ENCODE data around the gene LDAH. TPM values are rescaled to one million over a fixed set of nuclear protein-coding genes. Genes with fewer than 3 reads are reported as not detected.
A peak's percentile ranks its signal among the peaks of the same experiment; 100 is the strongest.

The LDAH gene
- total and polyA plus RNA-seq, 2 experiments from 2014 or later = 12.1 to 37.5 TPM

DNA sequence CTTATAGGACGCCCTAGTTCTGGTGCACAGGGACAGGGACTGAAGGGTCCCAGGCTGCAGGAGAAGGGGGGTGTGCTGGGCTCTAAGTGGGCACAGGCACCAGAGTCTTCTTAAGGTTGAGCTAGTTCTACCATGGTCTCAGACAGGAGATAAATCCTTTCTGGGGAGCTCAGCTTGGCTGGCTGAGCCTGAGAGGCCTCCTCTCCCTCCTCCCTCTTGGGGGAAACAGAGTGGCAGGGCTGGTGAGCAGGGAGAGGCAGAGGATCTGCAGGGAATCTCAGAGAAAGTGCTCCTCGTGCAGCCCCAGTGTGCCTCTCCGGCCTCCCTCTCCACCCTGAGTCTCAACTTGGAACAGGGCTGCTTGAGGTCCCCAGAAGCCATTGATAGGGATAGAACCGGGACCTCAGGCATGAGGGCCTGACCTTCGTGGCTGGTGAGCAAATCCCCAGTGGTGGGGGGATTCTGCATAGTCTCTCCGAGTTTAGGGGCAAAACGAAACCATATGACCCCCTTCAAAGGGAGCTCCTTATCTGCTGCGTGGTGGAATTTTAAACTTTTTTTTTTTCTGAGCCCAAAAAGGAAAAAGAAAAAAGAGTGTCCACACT, 153.9 kb downstream of the LDAH start:
- Mint-ChIP-seq H3K36me3 (ENCODE audit: low read depth) (no peaks in the 10 kb centered on the region), H3K4me3 (peak overlapping the region; percentile 55), H3K27me3 (ENCODE audit: insufficient read depth, low read depth, poor library complexity) (peaks cover 91% of the 10 kb centered on the region), H3K27ac (no peak overlapping the region), H3K9me3 (no peaks in the 10 kb centered on the region), H3K4me1 (peaks cover 54% of the 10 kb centered on the region)
- Histone ChIP-seq H3K27ac (ENCODE audit: low read depth) (no peak overlapping the region), H4K20me1 (replicated peaks; ENCODE audit: insufficient read depth) (no peaks in the 10 kb centered on the region; the same call in 1 of the 2 replicates), H3K27me3 (ENCODE audit: insufficient read depth) (peaks cover 96% of the 10 kb centered on the region), H3K4me2 (peak overlapping the region; percentile 75), H3K79me2 (replicated peaks; ENCODE audit: insufficient read depth) (no peaks in the 10 kb centered on the region), H3F3A (replicated peaks; ENCODE audit: low read depth) (peaks cover 3% of the 10 kb centered on the region; the same call in 1 of the 2 replicates), H3K4me3 (0 out of 2 replicates have a peak overlapping the region, but pooled peaks have one; percentile 43), H2AFZ (no peak overlapping the region), H3K9me2 (ENCODE audit: insufficient read depth) (no peaks in the 10 kb centered on the region), H3K4me1 (ENCODE audit: insufficient read depth) (peaks cover 51% of the 10 kb centered on the region), H3K36me3 (ENCODE audit: insufficient read depth) (no peaks in the 10 kb centered on the region)
- ATAC-seq (no peak), DNase-seq (ENCODE audit: low spot score) (no peak)
- TF ChIP-seq ZNF114 (CRISPR knock-in tag; IDR thresholded peaks at IDR 0.05) (no peak), EZH2phosphoT487 (IDR thresholded peaks at IDR 0.05; ENCODE audit: unreplicated experiment) (no peak), ZNF331 (CRISPR knock-in tag; IDR thresholded peaks at IDR 0.05; ENCODE audit: low read depth) (no peak), STAT1 (IDR thresholded peaks at IDR 0.05; ENCODE audit: unreplicated experiment) (no peak), EZH2 (IDR thresholded peaks at IDR 0.05; ENCODE audit: low read depth, unreplicated experiment) (peak; percentile 37), CREB1 (CRISPR knock-in tag; IDR thresholded peaks at IDR 0.05; ENCODE audit: low read depth) (no peak), NANOG (IDR thresholded peaks at IDR 0.05; ENCODE audit: borderline replicate concordance) (no peak)
- TF ChIP-seq, protein P1, sequence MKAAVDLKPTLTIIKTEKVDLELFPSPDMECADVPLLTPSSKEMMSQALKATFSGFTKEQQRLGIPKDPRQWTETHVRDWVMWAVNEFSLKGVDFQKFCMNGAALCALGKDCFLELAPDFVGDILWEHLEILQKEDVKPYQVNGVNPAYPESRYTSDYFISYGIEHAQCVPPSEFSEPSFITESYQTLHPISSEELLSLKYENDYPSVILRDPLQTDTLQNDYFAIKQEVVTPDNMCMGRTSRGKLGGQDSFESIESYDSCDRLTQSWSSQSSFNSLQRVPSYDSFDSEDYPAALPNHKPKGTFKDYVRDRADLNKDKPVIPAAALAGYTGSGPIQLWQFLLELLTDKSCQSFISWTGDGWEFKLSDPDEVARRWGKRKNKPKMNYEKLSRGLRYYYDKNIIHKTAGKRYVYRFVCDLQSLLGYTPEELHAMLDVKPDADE (IDR thresholded peaks at IDR 0.05) = no peak

DNA sequence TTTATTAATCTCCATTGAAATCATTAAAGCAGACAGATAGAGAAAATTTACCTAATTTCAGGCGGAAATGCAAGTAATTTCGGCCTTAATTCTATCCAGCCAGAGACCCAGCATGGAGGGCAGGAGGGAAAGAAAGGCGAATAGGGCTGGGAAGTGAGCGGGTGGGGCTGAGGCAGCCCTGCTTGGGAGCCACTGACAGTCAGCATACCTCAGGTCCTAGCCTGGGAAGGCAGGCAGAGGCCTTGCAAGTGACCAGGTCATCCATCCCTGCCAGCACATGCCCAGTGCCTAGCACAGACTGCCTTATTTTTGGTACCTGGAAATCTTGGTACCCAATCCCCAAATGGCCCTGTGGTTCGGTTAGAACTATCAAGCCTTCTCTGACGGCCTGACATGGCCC, 154.4 kb downstream of the LDAH start:
- peaks cover 93% of the 10 kb centered on the region for H3K27me3 Mint-ChIP-seq (ENCODE audit: insufficient read depth, low read depth, poor library complexity)
- H3K4me3 ChIP-seq = no peak overlapping the region
- no peaks in the 10 kb centered on the region for H3K9me2 ChIP-seq (ENCODE audit: insufficient read depth)
- peaks cover 96% of the 10 kb centered on the region for H3K27me3 ChIP-seq (ENCODE audit: insufficient read depth)
- H4K20me1 ChIP-seq (replicated peaks; ENCODE audit: insufficient read depth) = no peaks in the 10 kb centered on the region; the same call in 1 of the 2 replicates
- no peaks in the 10 kb centered on the region for H3K36me3 Mint-ChIP-seq (ENCODE audit: low read depth)
- DNase-seq (ENCODE audit: low spot score) (no peak), ATAC-seq (no peak)
- no peaks in the 10 kb centered on the region for H3K9me3 Mint-ChIP-seq
- no peak overlapping the region for H3K27ac Mint-ChIP-seq
- no peaks in the 10 kb centered on the region for H3K79me2 ChIP-seq (replicated peaks; ENCODE audit: insufficient read depth)
- peaks cover 48% of the 10 kb centered on the region for H3K4me1 ChIP-seq (ENCODE audit: insufficient read depth)
- H3K4me3 Mint-ChIP-seq = peak overlapping the region; percentile 60; the same call in 1 of the 3 replicates
- no peak overlapping the region for H3K4me2 ChIP-seq
- H3K27ac ChIP-seq (ENCODE audit: low read depth) = no peak overlapping the region
- no peaks in the 10 kb centered on the region for H3K36me3 ChIP-seq (ENCODE audit: insufficient read depth)
- H2AFZ ChIP-seq = no peak overlapping the region
- H3F3A ChIP-seq (replicated peaks; ENCODE audit: low read depth) = peaks cover 3% of the 10 kb centered on the region; the same call in 1 of the 2 replicates
- peak; percentile 42 for TF ChIP-seq EZH2 (IDR thresholded peaks at IDR 0.05; ENCODE audit: low read depth, unreplicated experiment)
- TF ChIP-seq, protein P2, sequence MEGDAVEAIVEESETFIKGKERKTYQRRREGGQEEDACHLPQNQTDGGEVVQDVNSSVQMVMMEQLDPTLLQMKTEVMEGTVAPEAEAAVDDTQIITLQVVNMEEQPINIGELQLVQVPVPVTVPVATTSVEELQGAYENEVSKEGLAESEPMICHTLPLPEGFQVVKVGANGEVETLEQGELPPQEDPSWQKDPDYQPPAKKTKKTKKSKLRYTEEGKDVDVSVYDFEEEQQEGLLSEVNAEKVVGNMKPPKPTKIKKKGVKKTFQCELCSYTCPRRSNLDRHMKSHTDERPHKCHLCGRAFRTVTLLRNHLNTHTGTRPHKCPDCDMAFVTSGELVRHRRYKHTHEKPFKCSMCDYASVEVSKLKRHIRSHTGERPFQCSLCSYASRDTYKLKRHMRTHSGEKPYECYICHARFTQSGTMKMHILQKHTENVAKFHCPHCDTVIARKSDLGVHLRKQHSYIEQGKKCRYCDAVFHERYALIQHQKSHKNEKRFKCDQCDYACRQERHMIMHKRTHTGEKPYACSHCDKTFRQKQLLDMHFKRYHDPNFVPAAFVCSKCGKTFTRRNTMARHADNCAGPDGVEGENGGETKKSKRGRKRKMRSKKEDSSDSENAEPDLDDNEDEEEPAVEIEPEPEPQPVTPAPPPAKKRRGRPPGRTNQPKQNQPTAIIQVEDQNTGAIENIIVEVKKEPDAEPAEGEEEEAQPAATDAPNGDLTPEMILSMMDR (conservative IDR thresholded peaks at IDR 0.05; ENCODE audit: low read depth in 2 of 2) = no peak
- H3K4me1 Mint-ChIP-seq = peaks cover 54% of the 10 kb centered on the region

Measured in GM23338 (cell line).